Effector CD4-positive, alpha-beta T cell (primary cell): ENCODE measurements around the gene ARAP3.
A peak's percentile ranks its signal among the peaks of the same experiment; 100 is the strongest.

Source experiments
- DNase-seq: peaks from one replicate; pipeline ENCODE4 v3.0.0-alpha.2; 2020

Gene ARAP3

DNA sequence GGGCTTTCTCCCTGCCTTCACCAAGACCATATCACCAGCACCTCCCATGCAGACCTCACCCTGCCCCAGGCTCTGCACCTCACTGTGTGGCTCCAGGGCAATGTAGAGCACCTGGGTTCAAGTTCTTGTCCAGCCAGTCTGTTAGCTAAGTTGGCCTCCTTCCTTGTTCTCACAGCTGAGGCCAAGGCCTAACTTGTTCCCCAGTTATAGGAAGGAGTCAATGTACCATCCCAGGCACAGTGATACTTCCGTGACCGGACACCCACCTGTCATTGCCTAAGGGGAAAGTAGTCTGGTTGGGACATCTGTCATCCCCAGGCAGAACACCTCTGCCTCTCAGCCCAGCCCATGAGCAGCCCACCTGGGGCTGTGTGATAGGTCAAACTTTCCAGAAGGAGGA, 14.4 kb upstream of the ARAP3 start:
- no peak for DNase-seq

DNA sequence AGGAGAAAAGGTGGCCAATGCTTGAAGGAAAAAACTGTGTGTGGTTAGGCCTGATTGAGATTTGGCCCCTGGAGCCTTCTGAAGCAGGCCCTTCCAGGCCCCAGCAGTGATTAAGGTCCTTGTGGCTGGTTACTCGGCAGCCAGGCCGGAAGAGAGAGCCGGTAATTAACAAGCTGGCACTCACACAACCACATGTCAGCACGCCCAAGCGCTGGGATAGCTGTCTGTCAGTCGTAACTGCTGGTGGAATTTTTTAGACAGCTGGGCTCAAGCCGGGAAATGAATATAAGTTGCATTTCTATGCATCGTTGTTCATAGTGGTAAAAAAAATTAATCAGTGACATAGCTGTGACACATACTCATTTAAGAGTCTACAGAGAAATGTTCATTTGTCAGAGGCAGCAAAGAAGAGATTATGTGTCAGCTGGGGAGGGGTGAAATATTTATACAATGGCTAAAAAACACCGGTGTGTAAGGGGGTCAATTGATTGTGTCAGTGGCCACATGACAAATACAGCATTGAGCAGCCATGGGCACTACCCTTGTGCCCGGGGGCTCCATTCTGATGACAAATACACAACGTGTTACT, 13.7 kb upstream of the ARAP3 start:
- no peak for DNase-seq

DNA sequence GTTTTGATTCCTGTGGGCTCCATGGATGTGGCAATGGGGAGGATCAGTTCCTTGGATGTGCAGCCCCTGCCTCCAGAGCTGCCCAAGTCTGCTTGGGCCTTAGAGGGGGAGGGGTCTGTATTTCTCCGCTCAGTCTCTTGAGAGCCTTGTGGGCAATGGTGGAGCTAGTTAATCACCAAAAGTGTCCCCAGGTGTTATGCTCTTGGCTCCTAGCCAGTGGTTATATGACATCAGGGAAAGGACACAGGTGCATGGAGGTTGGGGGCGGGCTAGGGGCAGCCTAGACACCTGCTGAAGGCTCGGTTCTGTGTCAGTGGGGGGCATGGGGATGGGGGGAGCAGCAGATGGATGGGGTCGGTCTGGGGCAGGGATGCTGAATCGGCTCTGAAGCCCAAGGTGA, 12.4 kb upstream of the ARAP3 start:
- DNase-seq, result no peak

DNA sequence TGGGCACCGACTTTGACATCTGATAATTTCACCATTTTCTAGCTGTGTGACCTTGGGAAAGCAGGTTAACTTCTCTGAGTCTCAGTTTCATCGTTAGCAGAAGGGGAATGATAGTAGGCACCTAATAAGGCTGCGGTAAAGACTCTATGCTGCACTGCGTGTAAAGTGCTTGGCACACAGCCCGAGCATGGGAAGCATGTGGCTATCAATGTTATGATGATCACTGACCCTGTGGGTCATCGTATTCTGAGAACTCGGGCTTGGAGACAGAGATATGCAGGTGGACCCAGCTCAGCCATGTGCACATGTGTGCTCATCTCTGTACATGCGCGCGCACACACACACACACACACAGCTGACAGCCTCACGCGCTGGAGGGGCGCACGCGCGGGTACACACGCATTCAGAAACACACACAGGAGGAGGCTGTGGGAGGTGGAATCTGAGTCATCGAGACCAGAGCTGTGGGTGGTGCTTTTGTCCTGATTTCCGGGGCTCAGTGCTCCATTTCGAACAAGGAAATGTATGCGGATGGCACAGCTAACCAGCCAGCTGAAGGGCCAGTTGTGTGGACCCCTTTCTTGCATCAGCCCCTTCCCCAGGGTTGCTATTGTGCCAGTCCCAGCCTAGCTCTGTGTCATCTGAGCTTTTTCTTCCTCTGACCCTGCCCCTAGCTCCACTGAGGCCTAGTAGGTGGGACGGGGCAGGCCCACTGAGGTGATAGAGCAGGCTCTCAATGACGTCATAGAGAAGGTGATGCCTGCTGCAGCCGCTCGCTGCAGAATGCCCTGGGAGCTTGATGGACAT, 11.1 kb upstream of the ARAP3 start:
- peak; percentile 58 for DNase-seq

DNA sequence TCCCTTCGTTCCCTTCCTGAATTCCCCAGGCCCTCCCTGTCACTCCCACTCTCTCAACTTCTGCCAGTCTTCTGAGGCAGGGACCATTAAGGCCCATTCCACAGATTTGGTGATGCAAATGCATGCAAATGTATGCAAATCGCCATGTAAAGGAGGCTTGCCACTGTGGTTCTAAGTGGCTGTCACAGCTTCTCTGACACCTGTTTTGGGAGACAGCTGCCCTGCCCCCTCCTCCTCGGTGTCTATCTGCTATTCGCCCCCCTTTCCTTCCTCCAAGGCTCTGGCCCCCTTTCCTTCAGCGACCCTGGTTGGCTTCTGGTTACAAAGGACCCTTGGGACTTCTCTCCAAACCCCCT, 10.5 kb upstream of the ARAP3 start:
- no peak for DNase-seq

DNA sequence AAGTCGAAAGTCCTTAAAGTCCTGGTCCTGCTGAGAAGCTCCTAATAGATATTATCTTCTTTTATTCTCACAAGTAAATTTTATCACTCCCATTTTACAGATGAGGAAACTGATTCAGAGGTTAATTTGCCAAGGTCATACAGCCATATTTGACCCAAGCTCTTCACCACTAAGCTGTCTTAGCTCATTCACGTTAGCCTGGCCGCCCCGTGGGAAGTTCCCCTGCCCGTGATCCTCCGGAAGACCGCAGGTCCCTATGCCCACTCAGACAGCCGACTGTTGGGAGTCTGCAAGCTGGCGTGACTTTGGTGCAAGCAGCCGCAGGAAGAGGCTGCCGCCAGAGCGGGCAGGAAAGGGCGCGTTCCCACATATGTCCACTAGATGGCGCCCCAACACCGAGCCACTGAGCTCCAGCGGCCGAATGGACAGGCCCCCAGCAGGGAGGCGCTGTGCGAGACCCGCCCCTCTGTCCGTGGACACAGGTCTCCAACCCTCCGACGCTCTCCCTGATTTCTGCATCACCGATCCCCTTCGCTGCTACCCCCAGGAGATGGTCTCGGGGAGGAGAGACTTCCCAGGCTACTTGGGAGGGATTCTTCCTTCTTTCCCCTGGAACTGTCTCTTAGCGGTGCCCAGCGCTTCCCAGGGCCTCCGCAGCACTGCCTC, 10.0 kb upstream of the ARAP3 start:
- DNase-seq, result peak; percentile 78

DNA sequence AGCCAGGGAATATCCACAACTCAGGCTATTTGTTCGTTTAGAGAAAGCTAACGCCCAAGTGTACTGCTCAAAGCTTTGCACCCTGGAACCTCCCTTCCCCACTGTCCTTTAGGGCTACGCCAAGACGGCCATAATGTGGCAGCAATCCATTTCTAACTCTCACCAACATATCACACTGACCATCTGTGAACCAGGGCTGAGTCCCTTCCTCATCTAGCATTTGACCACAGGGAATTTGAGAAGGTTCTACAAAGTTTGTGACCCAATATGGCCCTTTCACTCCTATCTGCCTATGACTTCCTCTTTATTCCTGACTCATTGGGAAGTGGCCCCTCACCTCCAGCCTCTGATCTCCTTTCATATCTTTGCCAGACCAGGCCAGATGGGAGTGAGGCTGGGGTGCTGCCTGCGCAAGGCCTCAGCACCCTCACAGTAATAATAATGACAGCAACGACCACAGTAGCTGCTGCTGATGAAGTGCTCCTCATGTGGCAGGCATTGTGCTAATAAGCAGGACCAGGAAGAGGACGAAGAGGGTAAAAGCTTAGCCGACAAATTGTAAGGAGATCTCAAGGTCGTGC, 9.3 kb upstream of the ARAP3 start:
- DNase-seq, result no peak

DNA sequence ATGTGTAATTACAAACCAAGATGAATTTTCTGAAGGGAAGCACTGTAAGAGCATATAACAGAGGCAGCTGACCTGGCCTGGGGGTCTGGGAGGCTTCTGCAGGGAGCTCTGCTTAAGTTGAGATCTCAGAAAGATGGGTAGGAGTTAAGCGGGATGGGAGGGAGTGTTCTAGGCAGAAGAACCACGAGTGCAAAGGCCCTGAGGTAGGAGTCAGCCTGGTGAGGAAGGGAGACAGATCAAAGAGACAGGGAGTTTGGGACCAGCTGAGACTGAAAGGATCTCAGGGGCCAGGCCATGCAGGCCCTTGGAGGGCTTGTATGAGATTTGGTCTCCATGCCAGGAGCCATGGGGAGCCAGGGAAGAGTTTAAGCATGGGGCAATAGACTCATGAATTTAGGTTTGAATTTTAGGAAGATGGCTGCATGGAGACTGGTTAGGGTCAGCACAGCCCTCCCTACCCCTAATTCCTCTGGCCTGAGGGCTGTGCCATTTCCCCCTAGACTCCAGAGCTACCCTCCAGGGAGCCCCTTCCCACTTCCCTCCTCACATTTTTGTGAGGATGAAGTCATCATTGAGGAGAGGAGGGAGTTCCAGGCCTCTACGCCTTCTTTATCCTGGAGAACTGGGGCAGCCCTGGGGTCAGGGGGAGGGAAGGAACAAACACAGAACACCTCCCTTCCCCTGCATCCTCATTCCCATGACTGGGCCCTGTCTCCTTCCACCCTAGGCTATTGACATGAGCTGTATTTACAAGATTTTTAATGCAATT, 4.8 kb upstream of the ARAP3 start:
- no peak for DNase-seq

DNA sequence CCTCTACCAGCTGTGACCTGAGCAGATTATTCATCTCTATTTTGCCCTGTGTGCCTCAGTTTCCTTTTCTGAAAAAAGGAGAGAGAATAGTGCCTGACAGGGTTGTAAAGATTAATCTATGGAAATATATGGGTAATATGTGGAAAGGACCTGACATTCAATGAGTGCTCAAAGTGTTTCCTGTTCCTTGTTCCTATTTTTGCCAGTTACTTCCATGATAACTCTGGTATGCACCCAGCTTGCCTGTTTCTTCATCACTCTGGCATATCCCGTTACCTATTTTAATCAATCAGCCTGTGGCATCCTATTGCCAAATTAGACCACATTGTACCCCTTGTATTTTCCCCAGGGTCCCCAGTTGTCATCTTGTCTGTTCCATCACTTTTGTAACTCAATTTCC, 3.6 kb upstream of the ARAP3 start:
- no peak for DNase-seq

DNA sequence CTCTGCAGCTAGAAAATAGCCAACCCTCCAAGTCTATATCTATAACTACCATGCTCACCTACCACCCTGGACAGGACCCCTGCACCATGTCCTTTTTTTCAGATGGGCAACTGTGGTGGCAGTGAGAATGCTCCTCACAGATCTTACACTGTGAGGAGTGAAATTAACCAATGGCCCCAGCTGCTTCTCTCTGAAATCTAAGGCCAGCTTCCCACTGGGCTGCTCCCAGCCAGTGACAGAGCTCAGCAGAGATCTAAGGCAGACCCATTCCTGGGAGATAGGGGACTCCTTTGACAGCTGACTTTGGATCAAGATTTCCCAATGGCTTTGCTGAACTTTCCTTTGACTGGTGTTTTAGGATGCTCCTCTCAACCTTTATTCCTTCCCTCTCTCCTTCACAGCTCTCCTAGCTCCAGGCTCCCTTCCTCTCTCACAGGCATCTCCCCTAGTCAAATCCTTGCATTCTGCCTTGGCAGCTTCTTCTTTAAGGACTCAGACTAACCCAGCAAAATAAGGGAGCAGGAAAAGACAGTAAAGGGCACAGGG, 1.6 kb upstream of the ARAP3 start:
- no peak for DNase-seq

DNA sequence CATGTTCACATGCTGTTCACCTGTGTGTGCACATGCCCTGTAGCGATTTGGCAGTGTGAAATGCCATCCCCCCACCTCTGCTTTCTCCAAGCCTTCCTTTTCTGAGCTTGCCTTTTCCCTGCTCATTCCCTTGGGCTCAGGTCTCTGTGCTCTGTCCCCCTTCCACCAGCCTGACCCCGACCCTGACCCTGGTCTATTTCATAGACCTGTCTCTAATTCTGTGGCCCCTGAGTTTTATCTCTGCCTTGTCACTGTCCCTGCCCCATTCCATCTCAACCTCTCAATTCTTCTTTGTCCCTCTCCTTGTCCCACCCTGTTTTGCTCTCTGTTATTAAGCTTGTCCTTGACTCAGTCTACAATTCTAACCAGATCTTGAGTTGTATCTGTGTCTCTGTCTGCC, 735 bp downstream of the ARAP3 start:
- no peak for DNase-seq

DNA sequence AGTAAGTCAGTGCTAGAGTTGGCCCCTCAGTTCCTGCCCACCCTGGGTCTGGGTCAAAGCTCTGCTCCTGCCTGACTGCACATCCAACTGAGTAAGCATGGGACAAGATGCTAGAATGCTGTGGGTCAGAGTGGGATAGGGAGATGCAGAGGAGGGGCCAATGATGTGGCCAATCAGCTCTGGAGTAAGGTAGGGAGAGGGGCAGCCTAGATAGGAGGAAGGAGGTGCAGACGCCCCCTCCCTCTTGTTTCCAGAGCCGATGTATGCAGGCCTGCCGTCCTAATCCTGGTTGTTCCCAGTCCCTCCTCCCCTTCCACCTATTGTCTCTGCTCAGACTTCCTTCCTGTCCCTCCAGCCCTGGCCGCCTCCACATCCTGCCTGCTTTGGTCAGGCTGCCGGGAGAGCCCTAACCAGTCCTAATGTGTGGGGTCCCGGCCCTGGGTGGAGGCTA, 1.3 kb downstream of the ARAP3 start:
- DNase-seq, result no peak

DNA sequence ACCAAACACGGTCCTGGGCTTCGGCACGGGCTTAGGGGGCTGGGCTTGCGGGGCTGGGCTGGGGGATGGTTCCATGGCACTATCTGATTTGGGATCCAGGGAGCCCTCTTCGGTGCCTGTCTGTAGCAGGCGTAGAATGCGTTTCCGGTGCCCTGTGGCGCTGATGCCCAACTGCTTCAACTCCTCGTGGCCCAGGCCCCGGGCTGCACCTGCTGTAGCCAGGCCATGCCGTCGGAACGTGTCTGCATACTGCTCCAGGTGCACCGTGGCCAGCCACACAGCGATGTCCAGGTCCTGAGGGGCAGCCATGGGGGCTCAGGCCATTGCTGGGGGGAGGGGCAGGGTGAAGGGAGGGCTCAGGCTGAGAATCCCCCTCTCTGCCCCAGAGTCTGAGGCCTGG, 1.9 kb downstream of the ARAP3 start:
- DNase-seq, result no peak

DNA sequence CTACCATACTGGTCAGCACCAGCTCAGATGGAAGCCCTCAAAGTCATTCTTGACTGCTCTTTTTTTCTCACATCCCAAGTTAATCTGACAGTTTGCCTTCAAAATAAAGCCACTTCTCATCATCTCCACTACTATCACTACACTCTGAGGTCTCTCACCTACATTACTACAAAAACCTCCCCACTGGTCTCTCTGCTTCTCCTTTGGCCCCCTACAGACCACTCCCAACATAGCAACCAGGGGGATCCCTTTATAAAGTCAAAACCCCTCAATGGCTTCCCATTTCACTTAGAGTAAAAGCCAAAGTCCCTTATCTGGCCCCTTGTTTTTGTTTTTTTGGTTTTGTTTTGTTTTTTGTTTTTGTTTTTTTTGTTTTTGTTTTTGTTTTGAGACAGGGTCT, 4.6 kb downstream of the ARAP3 start:
- DNase-seq, result no peak

DNA sequence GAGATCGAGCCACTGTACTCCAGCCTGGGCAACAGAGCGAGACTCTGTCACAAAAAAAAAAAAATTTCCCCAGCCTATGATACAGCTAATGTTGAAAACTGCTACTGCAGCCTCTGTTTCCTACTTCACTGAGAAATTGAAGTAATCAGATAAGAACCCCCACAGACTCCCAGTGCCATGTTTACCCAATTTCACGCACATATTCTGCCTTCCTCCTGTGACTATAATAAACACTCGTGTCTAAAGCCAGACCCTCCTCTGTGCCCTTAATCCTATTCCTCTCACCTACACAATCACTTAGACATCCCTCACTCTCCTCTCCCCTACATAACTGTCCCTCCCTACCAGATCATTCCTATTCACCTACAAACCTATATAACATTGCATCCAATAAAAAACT, 6.4 kb downstream of the ARAP3 start:
- DNase-seq, result no peak

DNA sequence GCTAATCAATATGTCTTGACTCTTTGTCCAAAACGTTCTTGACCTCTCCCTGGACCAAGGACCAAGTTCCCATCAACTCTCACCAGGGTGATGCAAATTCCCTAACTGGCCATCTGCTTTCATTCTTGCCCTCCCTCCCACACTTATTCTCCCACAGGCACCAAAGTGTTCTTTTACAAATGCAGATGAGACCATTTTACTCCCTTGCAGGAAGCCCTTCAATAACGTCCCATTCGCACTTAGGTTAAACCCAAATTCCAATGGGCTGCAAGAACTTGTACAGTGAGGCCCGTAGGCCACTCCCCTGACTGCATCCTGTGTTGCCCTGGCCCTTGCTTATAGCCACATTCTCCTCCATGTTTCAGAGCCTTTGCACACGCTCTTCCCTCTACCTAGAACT, 7.3 kb downstream of the ARAP3 start:
- DNase-seq, result no peak

DNA sequence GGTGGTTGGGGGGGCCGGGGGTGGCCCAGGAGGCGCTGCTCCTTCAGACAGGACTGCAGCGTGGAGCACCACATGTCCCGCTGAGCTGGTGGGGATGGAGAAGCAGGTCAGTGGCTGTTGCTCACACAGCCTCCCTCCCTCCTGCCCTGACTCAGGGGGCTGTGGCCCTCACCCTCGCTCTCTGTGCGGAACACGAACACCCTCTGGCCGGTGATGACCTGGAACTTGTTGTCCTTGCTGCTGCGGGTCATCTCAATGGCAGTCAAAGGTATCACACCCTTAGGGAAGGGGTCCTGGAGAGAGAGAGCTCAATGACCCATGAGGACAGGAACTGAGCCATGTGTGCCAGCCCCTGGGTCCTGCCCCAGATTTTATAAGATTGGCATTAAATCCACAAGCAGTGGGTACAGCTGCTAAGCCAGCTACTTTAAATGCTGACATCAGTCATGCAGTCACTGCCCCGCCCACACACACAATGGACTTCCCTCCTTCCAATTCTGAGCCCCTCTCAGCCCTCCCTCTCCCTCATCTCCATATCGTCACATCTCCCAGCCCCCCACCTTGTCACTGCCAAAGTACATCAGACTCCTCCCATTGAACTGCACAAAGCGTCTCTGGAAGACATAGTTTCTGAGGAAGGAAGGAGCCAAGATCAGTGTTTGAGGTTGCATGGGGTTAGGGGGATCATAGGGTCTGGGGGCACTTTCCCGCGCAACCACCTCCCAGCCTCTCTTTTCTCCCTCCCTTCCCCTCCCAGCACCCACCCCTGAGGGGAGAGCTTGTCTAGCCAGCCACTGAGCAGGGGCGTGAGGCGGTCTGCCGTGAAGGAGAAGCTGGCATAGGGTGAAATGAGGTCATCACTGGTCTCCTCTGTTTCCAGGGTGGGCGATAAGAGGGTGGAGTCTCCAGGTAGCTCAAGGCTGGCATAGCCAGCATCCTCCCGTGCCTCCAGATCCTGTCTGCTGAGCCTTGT, 8.9 kb downstream of the ARAP3 start:
- DNase-seq, result no peak

DNA sequence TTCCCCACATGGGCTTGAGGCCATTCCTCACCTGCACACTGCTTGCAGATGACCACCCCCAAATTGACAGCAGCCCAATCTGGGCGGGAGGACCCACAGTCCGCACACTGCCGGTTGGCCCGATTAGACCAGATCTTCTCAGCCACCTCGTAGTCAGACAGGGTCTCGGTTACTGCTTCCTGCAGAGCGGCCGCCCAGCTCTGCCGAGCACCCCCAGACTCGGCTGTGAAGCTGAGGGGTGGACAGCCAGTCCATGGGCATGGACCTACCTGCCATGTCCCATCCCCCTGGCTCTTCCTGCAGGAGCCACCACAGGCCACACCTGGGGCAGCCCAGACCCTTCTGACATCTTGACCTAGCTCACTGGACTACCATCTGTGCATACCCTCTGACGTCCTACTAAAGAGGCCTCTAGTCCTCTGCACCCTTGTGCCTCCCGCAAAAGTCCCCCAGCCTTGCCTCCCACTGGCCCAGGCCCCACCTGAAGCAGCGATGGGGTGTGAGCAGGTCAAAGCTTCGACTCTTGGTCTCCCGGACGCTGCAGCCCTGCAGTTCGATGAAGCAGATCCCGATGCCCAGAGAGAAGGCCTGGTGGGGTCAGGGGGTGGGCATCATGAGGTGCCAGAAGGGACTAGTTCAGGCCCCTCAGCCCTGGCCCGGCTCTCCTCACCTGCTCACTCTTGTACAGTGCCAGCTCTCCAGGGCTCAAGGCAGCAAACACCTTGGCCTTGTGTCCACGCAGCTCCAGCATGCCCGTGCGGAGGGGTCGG, 9.8 kb downstream of the ARAP3 start:
- no peak for DNase-seq

DNA sequence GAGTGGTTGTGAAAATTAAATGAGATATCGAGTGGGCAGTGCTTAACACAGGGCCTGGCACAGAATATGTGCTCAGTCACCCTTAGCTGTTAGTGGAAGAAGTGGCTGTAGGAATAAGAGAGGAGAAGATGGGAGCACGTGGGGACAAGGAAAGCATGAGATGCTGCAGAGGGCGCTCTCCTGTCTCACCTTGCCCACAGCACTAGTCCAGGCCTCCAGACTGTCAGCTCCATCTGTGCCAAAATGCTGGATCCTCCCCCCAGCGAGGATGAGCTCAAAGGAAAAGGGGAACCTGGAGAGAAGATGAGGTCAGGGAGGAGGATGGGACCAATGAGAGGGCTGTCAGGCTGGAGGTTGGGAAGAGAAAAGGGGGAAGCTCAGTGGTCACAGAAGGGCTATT, 12.5 kb downstream of the ARAP3 start:
- no peak for DNase-seq

DNA sequence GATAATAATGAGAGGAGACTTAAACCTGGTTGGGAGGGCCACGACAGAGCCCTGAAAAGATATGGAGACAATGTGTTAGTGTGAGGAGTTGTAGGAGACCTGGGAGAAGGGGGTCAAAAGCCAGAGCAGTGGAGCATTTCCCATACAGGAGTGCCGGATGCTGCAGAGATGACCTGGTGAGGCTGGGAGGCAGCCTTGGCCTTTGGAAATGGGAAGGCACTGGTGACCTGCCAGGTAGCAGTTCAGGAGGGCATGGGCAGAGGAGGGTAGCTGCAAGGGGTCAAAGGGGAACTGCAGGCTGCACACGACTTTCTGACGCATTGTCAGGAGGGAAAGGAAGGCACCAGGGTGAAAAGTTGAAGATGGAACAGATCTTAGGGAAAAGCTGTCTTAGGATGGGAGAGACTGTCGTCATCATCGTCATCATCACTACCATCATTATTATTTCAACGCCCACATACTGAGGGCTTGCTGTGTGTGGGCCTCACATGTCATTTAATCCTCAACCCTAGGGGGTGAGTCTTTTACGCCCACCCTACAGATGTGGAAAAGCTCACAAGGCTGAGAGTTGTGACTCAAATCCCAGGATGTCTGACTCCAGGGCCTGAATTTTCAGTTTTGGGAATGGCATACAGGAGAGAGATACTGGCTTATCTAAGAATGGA, 13.3 kb downstream of the ARAP3 start:
- no peak for DNase-seq
